Endothelial cell (in vitro differentiated cells): ENCODE results near the gene ITGAL. TPM values are rescaled to one million over a fixed set of nuclear protein-coding genes. Genes with fewer than 3 reads are reported as not detected.
A peak's percentile ranks its signal among the peaks of the same experiment; 100 is the strongest.

Source experiments
- DNase-seq: peaks from one replicate; pipeline ENCODE4 v3.0.0; 2021; ENCODE audit warnings: low spot score
- H3K27ac Mint-ChIP-seq: one replicate; pipeline ENCODE4 v1.8.0; 2021; ENCODE audit warnings: mixed read lengths, inconsistent platforms; ENCODE audit not compliant: unreplicated experiment
- H3K27me3 Mint-ChIP-seq: one replicate; pipeline ENCODE4 v1.8.0; 2021; ENCODE audit warnings: mild to moderate bottlenecking, moderate library complexity, mixed read lengths, inconsistent platforms; ENCODE audit not compliant: unreplicated experiment
- H3K36me3 Mint-ChIP-seq: one replicate; pipeline ENCODE4 v1.8.0; 2021; ENCODE audit warnings: mild to moderate bottlenecking, low read depth, mixed read lengths, inconsistent platforms; ENCODE audit not compliant: unreplicated experiment
- H3K4me1 Mint-ChIP-seq: one replicate; pipeline ENCODE4 v1.8.0; 2021; ENCODE audit warnings: mild to moderate bottlenecking, mixed read lengths, inconsistent platforms; ENCODE audit not compliant: unreplicated experiment
- H3K4me3 Mint-ChIP-seq: one replicate; pipeline ENCODE4 v1.8.0; 2021; ENCODE audit warnings: mild to moderate bottlenecking, mixed read lengths, inconsistent platforms; ENCODE audit not compliant: unreplicated experiment
- H3K9me3 Mint-ChIP-seq: one replicate; pipeline ENCODE4 v1.8.0; 2021; ENCODE audit warnings: mixed read lengths, inconsistent platforms; ENCODE audit not compliant: unreplicated experiment
- total RNA-seq: library from RNA; stranded (reverse); fragmentation: NEBNext Ultra II Directional; extraction: Animal tissue kit (Norgen Biotek cat#: 25700); gene quantifications from one replicate; pipeline ENCODE4 v1.2.1, GENCODE V29; 2021; ENCODE audit not compliant: unreplicated experiment
- TF ChIP-seq, protein P1 (sequence below): fragments of 200-600 bp; sonication (generic); IDR thresholded peaks from one replicate; pipeline ENCODE4 v1.5.0; 2021; ENCODE audit warnings: antibody characterized with exemption; ENCODE audit not compliant: unreplicated experiment

Gene ITGAL
- total RNA-seq, 1 donor from 2014 or later: not detected

GRCh38 chr16:30565984-30566383 is 93.4 kb downstream of the ITGAL start:
- Mint-ChIP-seq H3K27me3 (peaks cover 10% of the 10 kb centered on the region), H3K9me3 (no peaks in the 10 kb centered on the region), H3K4me1 (peaks cover 30% of the 10 kb centered on the region), H3K4me3 (peak overlapping the region; percentile 7), H3K36me3 (peaks cover 5% of the 10 kb centered on the region), H3K27ac (no peak overlapping the region)
- DNase-seq: no peak
- TF ChIP-seq, protein P1, sequence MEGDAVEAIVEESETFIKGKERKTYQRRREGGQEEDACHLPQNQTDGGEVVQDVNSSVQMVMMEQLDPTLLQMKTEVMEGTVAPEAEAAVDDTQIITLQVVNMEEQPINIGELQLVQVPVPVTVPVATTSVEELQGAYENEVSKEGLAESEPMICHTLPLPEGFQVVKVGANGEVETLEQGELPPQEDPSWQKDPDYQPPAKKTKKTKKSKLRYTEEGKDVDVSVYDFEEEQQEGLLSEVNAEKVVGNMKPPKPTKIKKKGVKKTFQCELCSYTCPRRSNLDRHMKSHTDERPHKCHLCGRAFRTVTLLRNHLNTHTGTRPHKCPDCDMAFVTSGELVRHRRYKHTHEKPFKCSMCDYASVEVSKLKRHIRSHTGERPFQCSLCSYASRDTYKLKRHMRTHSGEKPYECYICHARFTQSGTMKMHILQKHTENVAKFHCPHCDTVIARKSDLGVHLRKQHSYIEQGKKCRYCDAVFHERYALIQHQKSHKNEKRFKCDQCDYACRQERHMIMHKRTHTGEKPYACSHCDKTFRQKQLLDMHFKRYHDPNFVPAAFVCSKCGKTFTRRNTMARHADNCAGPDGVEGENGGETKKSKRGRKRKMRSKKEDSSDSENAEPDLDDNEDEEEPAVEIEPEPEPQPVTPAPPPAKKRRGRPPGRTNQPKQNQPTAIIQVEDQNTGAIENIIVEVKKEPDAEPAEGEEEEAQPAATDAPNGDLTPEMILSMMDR: no peak

DNA sequence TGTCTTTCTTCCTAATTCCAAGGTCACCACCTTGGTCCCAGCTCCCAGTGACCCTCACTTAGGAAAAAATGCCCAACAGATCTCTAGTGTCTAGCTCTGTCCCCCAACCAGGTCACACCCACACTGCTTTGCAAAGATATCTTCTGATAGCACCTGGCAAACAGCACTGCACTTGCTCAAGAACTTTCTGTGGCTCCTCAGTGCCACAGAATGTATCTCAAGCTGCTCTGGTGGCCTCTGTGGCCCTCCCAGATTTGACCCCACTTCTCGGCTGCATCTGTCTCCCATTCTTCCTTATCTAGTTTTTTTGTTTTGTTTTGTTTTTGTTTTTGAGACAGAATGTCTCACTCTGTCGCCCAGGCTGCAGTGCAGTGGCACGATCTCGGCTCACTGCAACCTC is 94.0 kb downstream of the ITGAL start:
- peak overlapping the region; percentile 7 for H3K4me3 Mint-ChIP-seq
- peaks cover 30% of the 10 kb centered on the region for H3K4me1 Mint-ChIP-seq
- peak overlapping the region; percentile 16 for H3K27ac Mint-ChIP-seq
- peaks cover 10% of the 10 kb centered on the region for H3K27me3 Mint-ChIP-seq
- peaks cover 5% of the 10 kb centered on the region for H3K36me3 Mint-ChIP-seq
- H3K9me3 Mint-ChIP-seq: no peaks in the 10 kb centered on the region
- no peak for DNase-seq
- TF ChIP-seq, protein P1: no peak

- peaks cover 8% of the 10 kb centered on the region for H3K27me3 Mint-ChIP-seq
- no peak for DNase-seq
- no peaks in the 10 kb centered on the region for H3K9me3 Mint-ChIP-seq
- peaks cover 5% of the 10 kb centered on the region for H3K36me3 Mint-ChIP-seq
- peak overlapping the region; percentile 25 for H3K4me3 Mint-ChIP-seq
- H3K27ac Mint-ChIP-seq: no peak overlapping the region
- peaks cover 32% of the 10 kb centered on the region for H3K4me1 Mint-ChIP-seq
- TF ChIP-seq, protein P1: no peak
Measured at GRCh38 chr16:30567160-30567990, 94.8 kb downstream of the ITGAL start.

DNA sequence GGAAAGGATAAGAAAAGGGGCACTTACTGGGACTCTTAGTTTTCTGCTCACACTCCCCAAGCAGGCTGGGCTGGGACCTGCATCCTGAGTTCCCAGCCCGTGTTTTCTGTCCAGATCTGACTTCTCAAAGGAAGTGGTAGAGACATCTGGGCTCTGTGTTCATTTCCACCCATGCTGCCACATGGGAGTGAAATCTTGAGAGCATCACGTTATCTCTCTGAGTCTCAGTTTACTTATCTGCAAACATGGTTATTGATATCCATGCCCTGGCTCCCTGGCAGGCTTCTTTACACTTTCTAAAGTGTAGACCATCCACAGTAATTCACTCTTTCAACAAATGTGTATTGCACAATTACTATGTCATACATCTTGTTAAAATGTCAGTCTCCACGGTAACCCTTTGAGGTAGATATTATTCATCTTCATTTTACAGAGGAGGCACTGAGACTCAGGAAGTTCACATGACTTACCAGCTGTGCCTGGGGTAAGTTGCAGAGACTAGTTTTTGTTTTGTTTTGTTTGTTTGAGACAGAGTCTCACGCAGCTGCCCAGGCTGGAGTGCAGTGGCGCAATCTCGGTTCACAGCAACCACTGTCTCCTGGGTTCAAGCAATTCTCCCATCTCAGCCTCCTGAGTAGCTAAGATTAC is 95.6 kb downstream of the ITGAL start:
- DNase-seq: no peak
- TF ChIP-seq, protein P1: no peak
- Mint-ChIP-seq H3K4me3 (peak overlapping the region; percentile 25), H3K9me3 (no peaks in the 10 kb centered on the region), H3K36me3 (peaks cover 5% of the 10 kb centered on the region), H3K27me3 (peaks cover 8% of the 10 kb centered on the region), H3K4me1 (peaks cover 32% of the 10 kb centered on the region), H3K27ac (peak overlapping the region; percentile 30)

- peaks cover 10% of the 10 kb centered on the region for H3K27me3 Mint-ChIP-seq
- H3K4me3 Mint-ChIP-seq: no peak overlapping the region
- H3K27ac Mint-ChIP-seq: peak overlapping the region; percentile 42
- peaks cover 32% of the 10 kb centered on the region for H3K4me1 Mint-ChIP-seq
- DNase-seq: no peak
- H3K36me3 Mint-ChIP-seq: peaks cover 5% of the 10 kb centered on the region
- H3K9me3 Mint-ChIP-seq: no peaks in the 10 kb centered on the region
- TF ChIP-seq, protein P1: no peak
Measured at GRCh38 chr16:30569281-30569680, 96.7 kb downstream of the ITGAL start.
